HL-60 (cell line): ENCODE measurements around the gene ICA1L.

Experiments
- CTCF ChIP-seq: IDR thresholded peaks from one replicate; pipeline ENCODE4 v1.5.1; 2011; ENCODE audit warnings: low read length, control low read depth, inconsistent platforms; ENCODE audit not compliant: insufficient read depth
- GABPA ChIP-seq: IDR thresholded peaks from 2 replicates; pipeline ENCODE4 v1.6.1; 2012; ENCODE audit warnings: low read depth
- POLR2AphosphoS5 ChIP-seq: IDR thresholded peaks from 2 replicates; pipeline ENCODE4 v1.6.1; 2012; ENCODE audit warnings: low read depth
- SPI1 ChIP-seq: IDR thresholded peaks from 2 replicates; pipeline ENCODE4 v1.6.1; 2012; ENCODE audit warnings: low read depth, mild to moderate bottlenecking, borderline replicate concordance
- TF ChIP-seq, protein P1 (sequence below): IDR thresholded peaks from 2 replicates; pipeline ENCODE4 v1.6.1; 2012; ENCODE audit warnings: low read depth; ENCODE audit not compliant: insufficient replicate concordance

- TF ChIP-seq CTCF (no peak), POLR2AphosphoS5 (no peak), SPI1 (no peak), GABPA (no peak)
- TF ChIP-seq, protein P1, sequence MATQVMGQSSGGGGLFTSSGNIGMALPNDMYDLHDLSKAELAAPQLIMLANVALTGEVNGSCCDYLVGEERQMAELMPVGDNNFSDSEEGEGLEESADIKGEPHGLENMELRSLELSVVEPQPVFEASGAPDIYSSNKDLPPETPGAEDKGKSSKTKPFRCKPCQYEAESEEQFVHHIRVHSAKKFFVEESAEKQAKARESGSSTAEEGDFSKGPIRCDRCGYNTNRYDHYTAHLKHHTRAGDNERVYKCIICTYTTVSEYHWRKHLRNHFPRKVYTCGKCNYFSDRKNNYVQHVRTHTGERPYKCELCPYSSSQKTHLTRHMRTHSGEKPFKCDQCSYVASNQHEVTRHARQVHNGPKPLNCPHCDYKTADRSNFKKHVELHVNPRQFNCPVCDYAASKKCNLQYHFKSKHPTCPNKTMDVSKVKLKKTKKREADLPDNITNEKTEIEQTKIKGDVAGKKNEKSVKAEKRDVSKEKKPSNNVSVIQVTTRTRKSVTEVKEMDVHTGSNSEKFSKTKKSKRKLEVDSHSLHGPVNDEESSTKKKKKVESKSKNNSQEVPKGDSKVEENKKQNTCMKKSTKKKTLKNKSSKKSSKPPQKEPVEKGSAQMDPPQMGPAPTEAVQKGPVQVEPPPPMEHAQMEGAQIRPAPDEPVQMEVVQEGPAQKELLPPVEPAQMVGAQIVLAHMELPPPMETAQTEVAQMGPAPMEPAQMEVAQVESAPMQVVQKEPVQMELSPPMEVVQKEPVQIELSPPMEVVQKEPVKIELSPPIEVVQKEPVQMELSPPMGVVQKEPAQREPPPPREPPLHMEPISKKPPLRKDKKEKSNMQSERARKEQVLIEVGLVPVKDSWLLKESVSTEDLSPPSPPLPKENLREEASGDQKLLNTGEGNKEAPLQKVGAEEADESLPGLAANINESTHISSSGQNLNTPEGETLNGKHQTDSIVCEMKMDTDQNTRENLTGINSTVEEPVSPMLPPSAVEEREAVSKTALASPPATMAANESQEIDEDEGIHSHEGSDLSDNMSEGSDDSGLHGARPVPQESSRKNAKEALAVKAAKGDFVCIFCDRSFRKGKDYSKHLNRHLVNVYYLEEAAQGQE: no peak
Observed at GRCh38 chr2:202847693-202848524, 23.7 kb downstream of the ICA1L start.
